Effector memory CD4-positive, alpha-beta T cell (primary cell): Measurements from ENCODE around the gene DOCK3.
A peak's percentile ranks its signal among the peaks of the same experiment; 100 is the strongest.
"Not testable (repeated sequence)": the region's sequence is repeated elsewhere in the genome, so short reads cannot be mapped to it uniquely, and the experiment has no call there.

Source experiments
- DNase-seq, 3 donors: peaks; one replicate each; pipeline ENCODE4 v3.0.0-alpha.2; 2020
- H3K27ac ChIP-seq: 2 replicates; pipeline ENCODE4 v1.7.0; 2013; ENCODE audit warnings: mild to moderate bottlenecking, low read length, moderate library complexity; ENCODE audit not compliant: insufficient read depth, poor library complexity, severe bottlenecking
- H3K27me3 ChIP-seq: replicated peaks from 2 replicates; pipeline ENCODE4 v1.7.0; 2013; ENCODE audit warnings: mild to moderate bottlenecking, low read length; ENCODE audit not compliant: insufficient read depth, control insufficient read depth, poor library complexity, severe bottlenecking
- H3K36me3 ChIP-seq: 2 replicates; pipeline ENCODE4 v1.7.0; 2013; ENCODE audit warnings: mild to moderate bottlenecking, low read length, moderate library complexity; ENCODE audit not compliant: control insufficient read depth, insufficient read depth
- H3K4me1 ChIP-seq: 2 replicates; pipeline ENCODE4 v1.7.0; 2013; ENCODE audit warnings: low read length, mild to moderate bottlenecking; ENCODE audit not compliant: control insufficient read depth, insufficient read depth, poor library complexity, severe bottlenecking
- H3K4me3 ChIP-seq: 2 replicates; pipeline ENCODE4 v1.7.0; 2013; ENCODE audit warnings: low read length, low read depth, mild to moderate bottlenecking; ENCODE audit not compliant: insufficient read depth, poor library complexity, severe bottlenecking
- H3K9me3 ChIP-seq: 2 replicates; pipeline ENCODE4 v1.7.0; 2013; ENCODE audit warnings: mild to moderate bottlenecking, low read length, moderate library complexity; ENCODE audit not compliant: control insufficient read depth

DOCK3 gene

DNA sequence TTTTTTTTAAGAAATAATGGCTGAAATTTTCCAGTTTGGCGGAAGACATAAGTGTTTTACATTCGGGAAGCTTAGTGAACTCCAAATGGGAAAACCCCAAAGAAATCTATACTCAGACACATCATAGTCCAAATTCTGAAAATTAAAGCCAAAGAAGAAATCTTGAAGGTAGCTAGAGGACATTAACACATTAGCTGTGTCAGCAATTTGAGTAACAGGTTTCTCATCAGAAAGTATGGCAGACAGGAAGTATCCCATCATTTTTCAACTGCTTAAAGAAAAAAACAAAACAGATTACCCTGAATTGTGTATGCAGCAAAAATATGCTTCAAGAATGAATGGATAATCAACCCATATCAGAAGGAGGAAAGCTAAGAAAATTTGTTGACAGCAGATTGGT lies 261.7 kb downstream of the DOCK3 start:
- DNase-seq, result no peak
- Histone ChIP-seq H3K27ac (no peak overlapping the region), H3K27me3 (no peaks in the 10 kb centered on the region), H3K4me3 (no peak overlapping the region), H3K36me3 (no peaks in the 10 kb centered on the region), H3K9me3 (no peaks in the 10 kb centered on the region), H3K4me1 (no peaks in the 10 kb centered on the region)

DNA sequence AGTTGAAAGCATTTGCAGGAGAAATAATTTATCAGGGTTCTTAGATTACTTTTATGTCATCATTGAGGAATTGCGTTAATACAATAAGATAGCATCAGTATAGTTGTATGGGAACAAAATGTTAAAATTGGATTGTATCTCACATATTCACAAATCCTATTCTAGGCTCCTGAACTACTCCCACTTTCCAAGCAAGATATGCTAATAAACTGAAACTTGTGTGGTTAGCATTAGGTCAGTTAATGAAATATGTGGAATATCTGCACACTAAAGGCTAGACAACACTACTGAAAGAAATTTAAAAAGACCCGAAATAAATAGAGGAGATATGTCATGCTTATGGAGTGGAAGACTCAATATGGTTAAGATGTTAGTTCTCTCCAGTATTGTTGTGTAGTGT lies 272.7 kb downstream of the DOCK3 start:
- Histone ChIP-seq H3K9me3 (no peaks in the 10 kb centered on the region), H3K36me3 (no peaks in the 10 kb centered on the region), H3K27ac (no peak overlapping the region), H3K4me1 (no peaks in the 10 kb centered on the region), H3K4me3 (no peak overlapping the region), H3K27me3 (no peaks in the 10 kb centered on the region)
- DNase-seq, result no peak

DNA sequence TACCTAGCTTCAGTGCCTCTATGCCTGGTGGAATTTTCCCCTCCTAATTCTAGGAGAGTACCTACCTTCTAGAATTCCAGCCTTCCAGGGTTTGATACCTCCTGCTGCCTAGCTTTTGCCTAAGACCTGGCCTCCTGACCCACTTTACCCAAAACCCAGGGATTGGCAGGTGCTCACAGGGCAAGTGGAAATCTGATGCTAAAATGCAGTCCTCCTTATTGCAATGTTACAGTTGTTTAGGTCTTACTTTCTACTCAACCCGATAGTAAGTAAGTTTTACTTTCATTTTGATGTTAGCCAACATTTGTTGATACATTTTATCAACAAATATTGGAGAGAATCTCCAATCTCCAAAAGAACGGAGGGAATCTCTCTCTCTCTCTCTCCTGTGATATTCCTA lies 275.9 kb downstream of the DOCK3 start:
- H3K4me3 ChIP-seq, result no peak overlapping the region
- DNase-seq, result no peak
- H3K27ac ChIP-seq, result no peak overlapping the region
- no peaks in the 10 kb centered on the region for H3K27me3 ChIP-seq
- H3K4me1 ChIP-seq, result no peaks in the 10 kb centered on the region
- no peaks in the 10 kb centered on the region for H3K36me3 ChIP-seq
- H3K9me3 ChIP-seq, result no peaks in the 10 kb centered on the region

DNA sequence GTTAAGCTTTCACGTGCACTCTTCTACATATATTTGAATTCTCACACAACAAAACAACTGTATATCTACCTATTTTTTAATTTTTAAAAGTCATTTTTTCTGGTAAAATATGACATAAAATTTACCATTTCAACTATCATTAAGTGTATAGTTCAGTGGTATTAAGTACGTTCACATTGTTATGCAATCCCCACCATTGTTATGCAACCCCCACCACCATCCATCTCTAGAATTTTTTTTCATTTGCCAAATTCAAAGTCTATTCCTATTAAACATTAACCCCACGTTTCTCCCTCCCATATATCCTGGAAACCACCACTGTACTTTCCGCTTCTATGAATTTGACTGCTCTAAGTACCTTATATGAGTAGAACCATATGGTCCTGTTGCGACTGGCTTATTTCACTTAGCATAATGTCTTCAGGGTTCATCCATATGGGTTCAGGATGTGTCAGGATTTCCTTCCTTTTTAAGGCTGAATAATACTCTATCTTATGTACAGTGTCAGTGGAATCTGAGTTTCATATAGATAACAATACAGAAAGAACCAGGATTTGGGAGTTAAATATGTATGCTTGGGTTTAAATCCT lies 279.2 kb downstream of the DOCK3 start:
- DNase-seq, result no peak
- H3K36me3 ChIP-seq, result no peaks in the 10 kb centered on the region

DNA sequence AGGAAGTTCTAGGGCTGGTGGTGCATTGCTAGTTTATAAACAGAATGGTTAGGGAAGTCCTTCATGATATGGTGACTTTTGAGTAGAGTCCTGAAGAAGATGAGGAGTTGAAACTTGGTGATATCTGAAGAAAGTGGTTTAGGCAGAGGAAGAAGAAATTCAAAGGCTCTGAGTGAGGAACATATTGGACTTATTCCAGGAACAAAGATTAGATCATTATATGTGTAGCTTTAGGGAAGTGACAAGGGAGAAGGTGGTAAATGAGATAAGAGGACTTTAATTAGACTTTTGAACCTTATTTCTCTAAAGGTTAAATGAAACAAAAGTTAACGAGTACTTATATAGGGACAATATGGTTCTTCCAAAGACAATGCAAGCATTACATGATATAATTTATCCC lies 286.7 kb downstream of the DOCK3 start:
- Histone ChIP-seq H3K27ac (no peak overlapping the region), H3K36me3 (no peaks in the 10 kb centered on the region), H3K27me3 (no peaks in the 10 kb centered on the region), H3K4me3 (no peak overlapping the region), H3K4me1 (no peaks in the 10 kb centered on the region), H3K9me3 (no peaks in the 10 kb centered on the region)
- DNase-seq, result no peak

More for the DNA sequence above, 279.2 kb downstream of the DOCK3 start:
- Histone ChIP-seq H3K27me3 (no peaks in the 10 kb centered on the region), H3K27ac (no peak overlapping the region), H3K4me1 (no peaks in the 10 kb centered on the region), H3K4me3 (no peak overlapping the region), H3K9me3 (no peaks in the 10 kb centered on the region)

DNA sequence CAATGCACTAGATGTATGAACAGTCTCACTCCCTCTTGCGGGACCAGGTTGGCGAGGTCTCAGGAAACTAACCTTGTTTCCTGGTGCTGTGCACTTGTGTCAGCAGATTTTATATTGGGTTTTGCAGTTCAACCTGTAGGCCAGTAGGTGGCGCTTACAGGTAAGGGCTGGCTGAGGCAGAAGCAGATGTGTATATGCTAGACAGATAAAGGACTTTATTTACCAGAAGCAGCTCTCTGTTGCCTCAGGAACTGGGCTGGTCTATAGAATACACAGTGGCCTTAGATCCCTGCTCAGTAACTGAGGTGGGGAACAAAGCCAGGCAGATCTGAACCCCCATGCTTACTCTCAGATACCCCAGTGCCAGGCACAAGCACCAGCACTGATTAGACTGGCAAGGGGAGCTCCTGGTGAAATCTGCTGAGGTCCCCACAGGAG lies 296.8 kb downstream of the DOCK3 start:
- peak; percentile 14 to 37 (median 21) for DNase-seq

DNA sequence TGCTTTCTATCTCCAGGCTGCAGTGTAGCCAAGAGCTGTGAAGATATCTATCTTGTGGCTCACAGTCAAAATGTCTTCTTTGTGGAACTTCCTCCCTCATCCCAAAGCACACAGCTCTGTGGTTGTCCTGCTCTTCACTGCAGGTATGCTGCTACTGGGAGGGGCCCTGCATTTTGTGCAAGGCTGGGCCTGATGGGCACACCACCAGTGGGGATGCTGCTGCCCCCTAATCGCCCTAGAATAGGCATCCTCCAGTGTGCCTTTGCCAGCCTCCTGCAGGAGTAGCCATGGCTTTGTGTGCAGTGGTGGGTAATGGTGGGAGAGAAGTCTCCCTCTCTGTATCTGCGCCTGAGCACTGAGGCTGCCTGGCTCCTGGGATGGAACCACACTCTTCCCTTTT lies 297.3 kb downstream of the DOCK3 start:
- no peaks in the 10 kb centered on the region for H3K9me3 ChIP-seq
- H3K27me3 ChIP-seq, result no peaks in the 10 kb centered on the region
- H3K4me3 ChIP-seq, result no peak overlapping the region
- H3K4me1 ChIP-seq, result peaks cover 10% of the 10 kb centered on the region
- DNase-seq, result no peak
- no peaks in the 10 kb centered on the region for H3K36me3 ChIP-seq
- H3K27ac ChIP-seq, result no peak overlapping the region

More for the DNA sequence above, 296.8 kb downstream of the DOCK3 start:
- H3K4me1 ChIP-seq, result peaks cover 10% of the 10 kb centered on the region
- H3K9me3 ChIP-seq, result no peaks in the 10 kb centered on the region
- no peak overlapping the region for H3K4me3 ChIP-seq
- no peak overlapping the region for H3K27ac ChIP-seq
- H3K36me3 ChIP-seq, result no peaks in the 10 kb centered on the region
- no peaks in the 10 kb centered on the region for H3K27me3 ChIP-seq

DNA sequence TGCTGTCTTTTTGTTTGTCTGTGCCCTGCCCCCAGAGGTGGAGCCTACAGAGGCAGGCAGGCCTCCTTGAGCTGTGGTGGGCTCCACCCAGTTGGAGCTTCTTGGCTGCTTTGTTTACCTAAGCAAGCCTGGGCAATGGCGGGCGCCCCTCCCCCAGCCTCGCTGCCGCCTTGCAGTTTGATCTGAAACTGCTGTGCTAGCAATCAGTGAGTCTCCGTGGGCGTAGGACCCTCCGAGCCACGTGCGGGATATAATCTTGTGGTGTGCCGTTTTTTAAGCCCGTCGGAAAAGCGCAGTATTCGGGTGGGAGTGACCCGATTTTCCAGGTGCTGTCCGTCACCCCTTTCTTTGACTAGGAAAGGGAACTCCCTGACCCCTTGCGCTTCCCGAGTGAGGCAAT lies 303.9 kb downstream of the DOCK3 start:
- DNase-seq, H3K36me3 ChIP-seq, H3K27me3 ChIP-seq, H3K4me3 ChIP-seq, H3K9me3 ChIP-seq, H3K27ac ChIP-seq, H3K4me1 ChIP-seq: not testable (repeated sequence)

DNA sequence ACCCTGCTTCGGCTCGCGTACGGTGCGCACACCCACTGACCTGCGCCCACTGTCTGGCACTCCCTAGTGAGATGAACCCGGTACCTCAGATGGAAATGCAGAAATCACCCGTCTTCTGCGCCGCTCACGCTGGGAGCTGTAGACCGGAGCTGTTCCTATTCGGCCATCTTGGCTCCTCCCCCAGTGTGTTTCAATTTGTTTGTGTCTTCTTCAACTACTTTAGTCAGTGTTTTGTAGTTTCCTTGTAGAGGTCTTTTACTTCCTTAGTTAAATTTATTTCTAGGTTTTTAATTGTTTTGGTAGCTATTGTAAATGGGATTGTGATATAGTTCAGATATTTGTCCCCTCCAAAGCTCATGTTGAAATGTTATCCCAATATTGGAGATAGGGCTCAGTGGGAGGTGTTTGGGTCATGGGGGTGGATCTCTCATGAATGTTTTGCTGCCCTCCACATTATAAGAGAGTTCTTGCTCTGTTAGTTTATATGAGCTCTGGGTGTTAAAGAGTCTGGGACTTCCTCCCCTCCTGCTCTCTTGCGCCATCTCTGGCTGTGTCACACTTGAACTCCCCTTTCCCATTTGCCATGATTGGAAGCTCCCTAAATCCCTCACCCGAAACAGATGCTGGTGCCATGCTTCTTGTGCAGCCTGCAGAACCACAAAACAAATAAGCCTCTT lies 304.4 kb downstream of the DOCK3 start:
- no peak overlapping the region for H3K4me3 ChIP-seq
- no peaks in the 10 kb centered on the region for H3K4me1 ChIP-seq
- no peak for DNase-seq
- no peak overlapping the region for H3K27ac ChIP-seq
- no peaks in the 10 kb centered on the region for H3K36me3 ChIP-seq
- no peaks in the 10 kb centered on the region for H3K27me3 ChIP-seq
- H3K9me3 ChIP-seq, result no peaks in the 10 kb centered on the region

DNA sequence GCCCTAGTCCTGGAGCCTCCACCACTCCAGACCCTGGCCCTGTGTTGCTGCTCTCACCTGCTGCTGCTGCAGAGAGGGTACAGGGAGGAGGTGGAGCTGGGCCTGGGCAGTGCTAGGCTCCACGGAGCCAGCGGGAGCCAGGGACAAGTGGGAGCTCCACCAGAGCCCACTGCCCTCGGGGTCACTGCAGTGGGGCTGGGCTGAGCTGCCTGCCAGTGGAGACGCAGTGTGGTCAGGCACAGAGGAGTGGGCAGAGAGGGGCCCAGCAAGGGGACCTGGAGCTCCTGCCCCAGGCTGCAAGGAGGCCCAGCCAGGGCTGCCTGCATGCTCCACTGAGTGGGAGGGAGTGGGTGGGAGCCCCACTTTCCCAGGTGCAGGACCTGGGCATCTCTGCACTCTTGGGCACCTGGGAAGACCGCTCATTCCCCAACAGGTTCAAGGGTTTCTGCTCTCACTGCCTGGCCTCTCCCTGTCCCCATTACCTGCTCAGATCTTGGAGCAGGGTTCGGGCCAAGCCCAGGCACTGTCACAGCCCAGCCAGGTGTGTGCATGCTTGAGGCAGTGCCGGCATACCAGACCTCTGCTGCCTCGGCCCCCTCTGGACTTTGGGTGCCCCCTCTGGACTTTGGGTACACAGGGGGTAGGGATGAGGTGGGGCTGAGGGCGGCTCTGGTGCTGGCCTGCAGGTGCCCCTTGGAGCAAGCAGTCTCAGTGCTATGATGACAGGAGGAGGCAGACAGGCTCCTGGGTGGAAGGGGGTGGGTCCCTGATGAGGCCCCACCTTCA lies 308.0 kb downstream of the DOCK3 start:
- Histone ChIP-seq H3K4me3 (no peak overlapping the region), H3K36me3 (no peaks in the 10 kb centered on the region), H3K27me3 (no peaks in the 10 kb centered on the region), H3K4me1 (no peaks in the 10 kb centered on the region), H3K9me3 (no peaks in the 10 kb centered on the region), H3K27ac (no peak overlapping the region)
- no peak for DNase-seq
